K562 (cell line): Measurements from ENCODE around the gene GATAD2B. TPM values are rescaled to one million over a fixed set of nuclear protein-coding genes. Genes with fewer than 3 reads are reported as not detected.

Experiments
- ATAC-seq: fragments of 200-7000 bp; cut with Tn5 transposase; 3 replicates; pipeline ENCODE4 v1.9.1; 2020; ENCODE audit warnings: moderate library complexity
- BruUV-seq: library from RNA; stranded (reverse); fragments of 400-500 nt; replicated peaks from 2 replicates; lab custom pipeline; 2021; lab: Mats Ljungman, UMichigan
- CTCF ChIA-PET: fragments of 300-600 bp; formaldehyde crosslinking; extraction: SDS; loops from one replicate; lab custom pipeline; 2021; ENCODE audit warnings: low intra/inter-chr PET ratio; lab: Yijun Ruan, JAX
- POLR2A ChIA-PET: fragments of 300-600, 350-650 bp; sonication (Branson Sonifier 250); formaldehyde crosslinking; extraction: SDS; loops from one replicate; lab custom pipeline; 2021; ENCODE audit warnings: antibody characterized with exemption, inconsistent platforms; lab: Yijun Ruan, JAX
- DNase-seq, 4 experiments: peaks; one replicate each; pipeline versions ENCODE4 v3.0.0 to v3.0.0-alpha.2; 2011 to 2018; ENCODE audit warnings: low spot score in 3 of 4, mixed read lengths in 3 of 4; ENCODE audit errors: extremely low read depth in 1 of 4
- FAIRE-seq: peaks from 2 replicates; lab custom pipeline; 2011; peaks lifted over from hg19 to GRCh38; lab: Jason Lieb, UNC
- H2AFZ ChIP-seq: 2 replicates; pipeline ENCODE4 v1.6.0; 2011; ENCODE audit warnings: low read depth, low read length, control low read depth, inconsistent platforms
- H3K27ac ChIP-seq: fragments of 200-600 bp; 3 replicates; pipeline ENCODE4 v1.8.0; 2011; ENCODE audit warnings: low read depth, mild to moderate bottlenecking, control low read depth, inconsistent platforms, low read length, moderate library complexity, mixed read lengths; ENCODE audit errors: extremely low read depth
- H3K27me3 ChIP-seq, 2 experiments: fragments of 300-600 bp in 1 of 2; 2 replicates in 1 of 2; 3 replicates in 1 of 2; pipeline versions ENCODE4 v1.6.0 to v1.8.0; 2011; ENCODE audit warnings: inconsistent platforms in 2 of 2, low read length in 2 of 2, mild to moderate bottlenecking in 1 of 2, mixed read lengths in 1 of 2, moderate library complexity in 1 of 2; ENCODE audit not compliant: control insufficient read depth in 2 of 2, insufficient read depth in 2 of 2
- H3K36me3 ChIP-seq: fragments of 300-600 bp; 3 replicates; pipeline ENCODE4 v1.8.0; 2011; ENCODE audit warnings: mild to moderate bottlenecking, low read length, inconsistent platforms; ENCODE audit not compliant: control insufficient read depth, insufficient read depth
- H3K4me1 ChIP-seq, 2 experiments: fragments of 200-600 bp in 1 of 2; replicated peaks in 1 of 2; 2 replicates in 1 of 2; 3 replicates in 1 of 2; pipeline versions ENCODE4 v1.5.1 to v1.8.0; 2011; ENCODE audit warnings: inconsistent platforms in 2 of 2, low read length in 2 of 2, mild to moderate bottlenecking in 1 of 2, mixed read lengths in 1 of 2, moderate library complexity in 1 of 2; ENCODE audit not compliant: control insufficient read depth in 2 of 2, insufficient read depth in 2 of 2
- H3K4me2 ChIP-seq: 2 replicates; pipeline ENCODE4 v1.6.1; 2011; ENCODE audit warnings: low read length, control low read depth, inconsistent platforms, mixed read lengths; ENCODE audit not compliant: insufficient read depth
- H3K4me3 ChIP-seq: fragments of 200-600 bp; sonication (generic), shearing (Covaris generic); 2 replicates; pipeline ENCODE4 v1.5.1; 2016; ENCODE audit warnings: control low read depth, inconsistent platforms
- H3K79me2 ChIP-seq: fragments of 200-600 bp; 3 replicates; pipeline ENCODE4 v1.8.0; 2011; ENCODE audit warnings: low read length, inconsistent platforms; ENCODE audit not compliant: control insufficient read depth, insufficient read depth
- H3K9ac ChIP-seq, 2 experiments: 2 replicates each; pipeline versions ENCODE4 v1.6.0 to v1.6.1; 2011; ENCODE audit warnings: low read depth in 2 of 2, low read length in 2 of 2, control low read depth in 1 of 2, inconsistent platforms in 1 of 2, mild to moderate bottlenecking in 1 of 2, mixed read lengths in 1 of 2; ENCODE audit not compliant: insufficient read depth in 1 of 2
- H3K9me1 ChIP-seq: one replicate; pipeline ENCODE4 v1.6.0; 2011; ENCODE audit warnings: inconsistent platforms, mild to moderate bottlenecking, low read length, moderate library complexity; ENCODE audit not compliant: control insufficient read depth, insufficient read depth
- H3K9me3 ChIP-seq: replicated peaks from 2 replicates; pipeline ENCODE4 v1.5.1; 2011; ENCODE audit warnings: low read depth, low read length, inconsistent platforms; ENCODE audit not compliant: control insufficient read depth, insufficient read depth
- H4K20me1 ChIP-seq: replicated peaks from 2 replicates; pipeline ENCODE4 v1.6.1; 2011; ENCODE audit warnings: low read length, inconsistent platforms, mixed read lengths; ENCODE audit not compliant: control insufficient read depth, insufficient read depth
- ATF1 ChIP-seq, 2 experiments: fragments of 450-650 bp in 1 of 2; IDR thresholded peaks; 2 replicates each; pipeline ENCODE4 v1.6.1; 2016; ENCODE audit warnings: missing compliant biosample characterization in 1 of 2, missing genetic modification characterization in 1 of 2
- CREB3L1 ChIP-seq: fragments of 450-650 bp; IDR thresholded peaks from 2 replicates; pipeline ENCODE4 v1.6.1; 2014; ENCODE audit warnings: low read depth, mild to moderate bottlenecking, moderate library complexity, borderline replicate concordance
- HDAC1 ChIP-seq, 2 experiments: fragments of 450-650 bp; IDR thresholded peaks; 2 replicates each; pipeline ENCODE4 v1.6.1; 2016 to 2017; ENCODE audit warnings: inconsistent platforms in 1 of 2, mild to moderate bottlenecking in 1 of 2, moderate library complexity in 1 of 2
- MAX ChIP-seq: sonication (generic); formaldehyde crosslinking; IDR thresholded peaks from 2 replicates; pipeline ENCODE4 v1.9.0; 2022; ENCODE audit warnings: mild to moderate bottlenecking, missing genetic modification reagents
- MNT ChIP-seq, 2 experiments: fragments of 450-650 bp; conservative IDR thresholded peaks; 2 replicates each; pipeline ENCODE4 v1.6.1; 2017; ENCODE audit warnings: mild to moderate bottlenecking in 2 of 2, moderate library complexity in 2 of 2
- NR1H2 ChIP-seq: sonication (generic); formaldehyde crosslinking; IDR thresholded peaks from 2 replicates; pipeline ENCODE4 v1.4.0; 2020; ENCODE audit warnings: mild to moderate bottlenecking, missing genetic modification reagents
- NR2C1 ChIP-seq, 2 experiments: fragments of 450-650 bp; IDR thresholded peaks; 2 replicates each; pipeline ENCODE4 v1.6.1; 2017; ENCODE audit warnings: mild to moderate bottlenecking in 2 of 2, antibody characterized with exemption in 1 of 2, inconsistent platforms in 1 of 2, missing compliant biosample characterization in 1 of 2, missing genetic modification characterization in 1 of 2
- PCBP1 ChIP-seq: fragments of 200-400 bp; formaldehyde crosslinking; IDR thresholded peaks from 2 replicates; pipeline ENCODE4 v1.6.1; 2018; ENCODE audit warnings: mild to moderate bottlenecking, low read depth, low read length; ENCODE audit not compliant: poor library complexity, severe bottlenecking
- RBM39 ChIP-seq: fragments of 200-400 bp; formaldehyde crosslinking; optimal IDR thresholded peaks from 2 replicates; pipeline ENCODE3; 2018; ENCODE audit warnings: low read depth, low read length
- SRSF3 ChIP-seq: fragments of 200-400 bp; formaldehyde crosslinking; IDR thresholded peaks from 2 replicates; pipeline ENCODE4 v1.6.1; 2016; ENCODE audit warnings: mild to moderate bottlenecking, low read length, moderate library complexity; ENCODE audit not compliant: insufficient read depth
- XRCC4 ChIP-seq: IDR thresholded peaks from one replicate; pipeline ENCODE4 v1.6.1; 2011; ENCODE audit not compliant: insufficient read depth, insufficient read length; ENCODE audit errors: extremely low read depth
- ZNF695 ChIP-seq: fragments of 450-650 bp; formaldehyde crosslinking; IDR thresholded peaks from 2 replicates; pipeline ENCODE4 v1.4.0; 2020; ENCODE audit warnings: mild to moderate bottlenecking, moderate library complexity
- ZNF77 ChIP-seq: fragments of 250-450 bp; sonication (Bioruptor Pico); IDR thresholded peaks from 2 replicates; pipeline ENCODE4 v1.5.0; 2020
- ZNF778 ChIP-seq: fragments of 450-650 bp; formaldehyde crosslinking; IDR thresholded peaks from 2 replicates; pipeline ENCODE4 v1.4.0; 2020; ENCODE audit warnings: mild to moderate bottlenecking, moderate library complexity
- ZNF785 ChIP-seq: fragments of 250-450 bp; sonication (Bioruptor Pico); IDR thresholded peaks from 2 replicates; pipeline ENCODE4 v1.4.0; 2020; ENCODE audit warnings: mild to moderate bottlenecking
- WGBS: fragments of 100-300 bp; shearing (Covaris generic); methylation state at CpG from one replicate; pipeline ENCODE4 v1.1.6; 2016; ENCODE audit warnings: low coverage, mixed read lengths; ENCODE audit not compliant: insufficient coverage; ENCODE audit errors: missing lambda C conversion rate; 5-methylcytosine and 5-hydroxymethylcytosine counted together
- in situ Hi-C: fragments of 300-500 bp; cut with MboI; formaldehyde crosslinking; loops from 4 replicates; pipeline ENCODE4 v1.15.0; 2018; ENCODE audit warnings: inconsistent platforms, mixed read lengths
- intact Hi-C: fragments of 100-400 bp; cut with micrococcal nuclease; formaldehyde crosslinking; loops from 2 replicates; pipeline ENCODE4 v1.14.2; 2022
- polyA plus RNA-seq, 8 experiments: library from polyadenylated mRNA; depleted of rRNA in 4 of 8; stranded (reverse) in 5 of 8; unstranded in 3 of 8; fragments of >200 nt; fragmentation: Nextera tagmentation in 2 of 8; fragmentation: Illumina TruSeq in 1 of 8; extraction: Ambion mirVana in 2 of 8; extraction: Trizol in 1 of 8; gene quantifications; 2 replicates each; pipeline versions ENCODE4 v1.2.1 to v1.2.3, GENCODE V29; 2011 to 2014; ENCODE audit warnings: inconsistent platforms in 1 of 8, missing spikeins in 1 of 8
- total RNA-seq, 7 experiments: library from RNA; depleted of rRNA in 6 of 7; stranded (reverse); fragments of >200 nt in 6 of 7; fragmentation: Illumina TruSeq in 2 of 7; extraction: Trizol in 2 of 7; gene quantifications; 2 replicates each; pipeline versions ENCODE4 v1.2.1 to v1.2.3, GENCODE V29; 2011 to 2021; ENCODE audit warnings: low replicate concordance in 1 of 7

The GATAD2B gene
- total and polyA plus RNA-seq, 9 of the 15 experiments (the other 6 are each of a cell fraction or from before 2014, with no cell fraction given), result 1.5 to 40.2 (median 4.9) TPM

- TF ChIP-seq MAX (CRISPR knock-in tag) (no peak), CREB3L1 (no peak), ZNF778 (CRISPR knock-in tag) (no peak)
These were observed 3.6 kb upstream of the GATAD2B start (continued) for GRCh38 chr1:153926405-153926804.

GRCh38 chr1:153922076-153922971 is 448 bp downstream of the GATAD2B start:
- no peaks in the 10 kb centered on the region for H3K9me3 ChIP-seq
- H2AFZ ChIP-seq, result peak overlapping the region; percentile 79
- WGBS, result under 1% methylated on average over 29 of the region's 86 CpGs
- peak overlapping the region; percentile 99 for H3K4me2 ChIP-seq
- H3K27ac ChIP-seq, result peak overlapping the region; percentile 98
- in situ Hi-C loops (no loop called here), intact Hi-C loops (loop anchor here (2.0 to 5.0 kb wide), 5 partner anchors 40 to 298 kb away; partner anchors contain the start of gene UBAP2L)
- H3K4me3 ChIP-seq, result peak overlapping the region; percentile 86
- CTCF ChIA-PET, result no interaction called here
- POLR2A ChIA-PET, result interaction anchor here (0.5 to 2.4 kb wide), 17 partner anchors 10 to 85 kb away, joined by 3 to 12 read pairs (median 4); partner anchors contain the start of genes CRTC2, DENND4B and RPS27
- FAIRE-seq, result no peak
- no peaks in the 10 kb centered on the region for H3K9me1 ChIP-seq
- no peaks in the 10 kb centered on the region for H3K27me3 ChIP-seq
- BruUV-seq, result no TSS peak
- peak; percentile 77 for ATAC-seq
- DNase-seq, result peak; percentile 86 to 92 (median 87)
- peaks cover 9 to 30% of the 10 kb centered on the region in 2 experiments for H3K4me1 ChIP-seq
- peaks cover 21% of the 10 kb centered on the region for H4K20me1 ChIP-seq
- H3K36me3 ChIP-seq, result peaks cover 26% of the 10 kb centered on the region; the same call in 2 of the 3 replicates
- H3K79me2 ChIP-seq, result peaks cover 50% of the 10 kb centered on the region
- peak overlapping the region; percentile 91 to 92 for H3K9ac ChIP-seq
- no peak for TF ChIP-seq NR1H2 (CRISPR knock-in tag)
- no peak for TF ChIP-seq SRSF3
- TF ChIP-seq ZNF695 (CRISPR knock-in tag), result no peak
- no peak for TF ChIP-seq ATF1 (CRISPR knock-in tag; IDR thresholded peaks at IDR 0.05)
- no peak for TF ChIP-seq ATF1 (tag; IDR thresholded peaks at IDR 0.05)
- peak in 1 of 2 experiments; percentile 59; a peak in 2 of 4 replicates for TF ChIP-seq MNT (conservative IDR thresholded peaks at IDR 0.05)
- TF ChIP-seq XRCC4, result no peak
- TF ChIP-seq PCBP1, result peak; percentile 97
- no peak for TF ChIP-seq ZNF77
- TF ChIP-seq NR2C1 (IDR thresholded peaks at IDR 0.05), result no peak
- no peak for TF ChIP-seq NR2C1 (tag; IDR thresholded peaks at IDR 0.05)
- TF ChIP-seq ZNF785 (CRISPR knock-in tag), result no peak
- peak; percentile 59 for TF ChIP-seq RBM39
- 0 out of 4 replicates have a peak, but pooled peaks of 1 of the 2 experiments have one; percentile 61 for TF ChIP-seq HDAC1 (IDR thresholded peaks at IDR 0.05)
